Smooth muscle cell (in vitro differentiated cells): ENCODE measurements around the gene MUC5B. TPM values are rescaled to one million over a fixed set of nuclear protein-coding genes. Genes with fewer than 3 reads are reported as not detected.

Experiments
- DNase-seq: peaks from one replicate; lab custom pipeline; 2025; ENCODE audit not compliant: unreplicated experiment; lab: John Stamatoyannopoulos, UW
- H2AFZ ChIP-seq: fragments of 200-600 bp; sonication (generic); 2 replicates; pipeline ENCODE4 v1.6.0; 2016; ENCODE audit warnings: antibody characterized with exemption, low read depth, mild to moderate bottlenecking
- H3F3A ChIP-seq: fragments of 200-600 bp; sonication (generic); 2 replicates; pipeline ENCODE4 v1.6.0; 2017; ENCODE audit warnings: antibody characterized with exemption, low read depth
- H3K27ac ChIP-seq: fragments of 200-600 bp; sonication (generic); 2 replicates; pipeline ENCODE4 v1.5.1; 2016; ENCODE audit warnings: low read depth, mild to moderate bottlenecking
- H3K27me3 ChIP-seq: fragments of 200-600 bp; sonication (generic); 2 replicates; pipeline ENCODE4 v1.6.1; 2016; ENCODE audit warnings: low read depth, mild to moderate bottlenecking
- H3K36me3 ChIP-seq: fragments of 200-600 bp; sonication (generic); 2 replicates; pipeline ENCODE4 v1.5.1; 2016; ENCODE audit warnings: low read depth
- H3K4me1 ChIP-seq: fragments of 200-600 bp; sonication (generic); 2 replicates; pipeline ENCODE4 v1.5.1; 2016; ENCODE audit warnings: low read depth
- H3K4me2 ChIP-seq: fragments of 200-600 bp; sonication (generic); 2 replicates; pipeline ENCODE4 v1.6.0; 2016; ENCODE audit warnings: mild to moderate bottlenecking
- H3K4me3 ChIP-seq: fragments of 200-600 bp; sonication (generic); 2 replicates; pipeline ENCODE4 v1.5.1; 2016; ENCODE audit warnings: mild to moderate bottlenecking
- H3K79me2 ChIP-seq: fragments of 200-600 bp; sonication (generic); 2 replicates; pipeline ENCODE4 v1.6.0; 2016; ENCODE audit warnings: low read depth, mild to moderate bottlenecking
- H3K9ac ChIP-seq: fragments of 200-600 bp; sonication (generic); 2 replicates; pipeline ENCODE4 v1.6.0; 2016; ENCODE audit warnings: low read depth
- H3K9me3 ChIP-seq: fragments of 200-600 bp; sonication (generic); replicated peaks from 2 replicates; pipeline ENCODE4 v1.5.1; 2016; ENCODE audit warnings: low read depth
- H4K20me1 ChIP-seq: fragments of 200-600 bp; sonication (generic); 2 replicates; pipeline ENCODE4 v1.6.0; 2016; ENCODE audit warnings: low read depth
- WGBS: methylation state at CpG from one replicate; pipeline ENCODE4 v1.1.7; 2016; ENCODE audit warnings: low lambda C conversion rate; 5-methylcytosine and 5-hydroxymethylcytosine counted together
- polyA plus RNA-seq: library from polyadenylated mRNA; unstranded; fragments of >200 nt; fragmentation: Nextera tagmentation; extraction: Ambion mirVana; gene quantifications from 2 replicates; pipeline ENCODE4 v1.2.1, GENCODE V29; 2016
- total RNA-seq: library from RNA; depleted of rRNA; stranded (reverse); fragments of >200 nt; gene quantifications from 2 replicates; pipeline ENCODE4 v1.2.3, GENCODE V29; 2014
- TF ChIP-seq, protein P1 (sequence below): fragments of 200-600 bp; sonication (generic); IDR thresholded peaks from 2 replicates; pipeline ENCODE4 v1.5.1; 2017; ENCODE audit warnings: borderline replicate concordance, mild to moderate bottlenecking, antibody characterized with exemption; ENCODE audit not compliant: insufficient read depth, poor library complexity, severe bottlenecking

Gene MUC5B
- total and polyA plus RNA-seq, 2 experiments from 2014 or later: not detected

- no peak overlapping the region for H3K4me3 ChIP-seq
- no peaks in the 10 kb centered on the region for H3K36me3 ChIP-seq
- no peaks in the 10 kb centered on the region for H3K27me3 ChIP-seq
- DNase-seq: no peak
- TF ChIP-seq, protein P1, sequence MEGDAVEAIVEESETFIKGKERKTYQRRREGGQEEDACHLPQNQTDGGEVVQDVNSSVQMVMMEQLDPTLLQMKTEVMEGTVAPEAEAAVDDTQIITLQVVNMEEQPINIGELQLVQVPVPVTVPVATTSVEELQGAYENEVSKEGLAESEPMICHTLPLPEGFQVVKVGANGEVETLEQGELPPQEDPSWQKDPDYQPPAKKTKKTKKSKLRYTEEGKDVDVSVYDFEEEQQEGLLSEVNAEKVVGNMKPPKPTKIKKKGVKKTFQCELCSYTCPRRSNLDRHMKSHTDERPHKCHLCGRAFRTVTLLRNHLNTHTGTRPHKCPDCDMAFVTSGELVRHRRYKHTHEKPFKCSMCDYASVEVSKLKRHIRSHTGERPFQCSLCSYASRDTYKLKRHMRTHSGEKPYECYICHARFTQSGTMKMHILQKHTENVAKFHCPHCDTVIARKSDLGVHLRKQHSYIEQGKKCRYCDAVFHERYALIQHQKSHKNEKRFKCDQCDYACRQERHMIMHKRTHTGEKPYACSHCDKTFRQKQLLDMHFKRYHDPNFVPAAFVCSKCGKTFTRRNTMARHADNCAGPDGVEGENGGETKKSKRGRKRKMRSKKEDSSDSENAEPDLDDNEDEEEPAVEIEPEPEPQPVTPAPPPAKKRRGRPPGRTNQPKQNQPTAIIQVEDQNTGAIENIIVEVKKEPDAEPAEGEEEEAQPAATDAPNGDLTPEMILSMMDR: no peak
- no peaks in the 10 kb centered on the region for H3K79me2 ChIP-seq
- H3K4me1 ChIP-seq: no peaks in the 10 kb centered on the region
- 96% methylated on average over 11 of the region's 12 CpGs for WGBS
- H3F3A ChIP-seq: no peaks in the 10 kb centered on the region
- no peak overlapping the region for H2AFZ ChIP-seq
- H3K4me2 ChIP-seq: no peak overlapping the region
- no peak overlapping the region for H3K27ac ChIP-seq
- H3K9ac ChIP-seq: no peak overlapping the region
- H4K20me1 ChIP-seq: no peaks in the 10 kb centered on the region
- H3K9me3 ChIP-seq: no peaks in the 10 kb centered on the region
These were observed 45.1 kb upstream of the MUC5B start for GRCh38 chr11:1177771-1178090.

DNA sequence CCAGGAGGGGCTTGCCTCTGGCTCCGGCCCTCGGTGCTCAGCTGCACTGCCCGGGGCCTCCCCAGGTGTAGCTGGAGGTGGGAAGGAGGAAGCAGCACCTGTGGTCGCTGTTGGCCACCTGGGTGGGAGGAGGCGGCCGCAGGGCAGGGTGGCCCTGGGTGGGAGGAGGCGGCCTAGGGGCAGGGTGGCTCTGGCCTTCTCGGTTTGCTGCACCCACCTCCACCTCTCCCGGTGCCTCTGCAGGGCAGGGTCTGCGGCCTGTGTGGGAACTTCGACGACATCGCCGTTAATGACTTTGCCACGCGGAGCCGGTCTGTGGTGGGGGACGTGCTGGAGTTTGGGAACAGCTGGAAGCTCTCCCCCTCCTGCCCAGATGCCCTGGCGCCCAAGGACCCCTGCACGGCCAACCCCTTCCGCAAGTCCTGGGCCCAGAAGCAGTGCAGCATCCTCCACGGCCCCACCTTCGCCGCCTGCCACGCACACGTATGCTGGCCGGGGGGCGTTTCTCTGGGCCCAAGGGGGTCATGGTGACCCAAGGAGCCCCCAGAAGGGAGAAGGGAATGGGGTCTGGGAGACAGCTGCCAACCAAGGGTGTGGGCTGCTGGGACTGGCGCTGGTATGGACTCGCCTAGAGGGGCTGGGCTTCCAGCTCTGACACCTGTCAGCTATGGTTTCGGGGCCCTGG lies 44.5 kb upstream of the MUC5B start:
- 90% methylated on average over 31 of the region's 31 CpGs for WGBS
- H3K36me3 ChIP-seq: no peaks in the 10 kb centered on the region

DNA sequence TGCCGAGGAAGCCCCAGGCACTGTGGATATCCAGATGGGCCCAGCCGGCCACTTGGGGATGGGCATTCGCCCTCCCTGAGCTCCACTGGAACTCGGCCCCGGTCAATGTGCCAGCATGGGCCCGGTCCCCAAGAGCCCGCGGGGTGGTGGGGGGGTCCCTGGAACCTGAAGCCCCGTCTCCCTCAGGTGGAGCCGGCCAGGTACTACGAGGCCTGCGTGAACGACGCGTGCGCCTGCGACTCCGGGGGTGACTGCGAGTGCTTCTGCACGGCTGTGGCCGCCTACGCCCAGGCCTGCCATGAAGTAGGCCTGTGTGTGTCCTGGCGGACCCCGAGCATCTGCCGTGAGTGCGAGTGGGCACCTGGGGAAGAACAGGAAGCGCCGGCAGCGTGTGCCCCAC lies 44.0 kb upstream of the MUC5B start:
- no peaks in the 10 kb centered on the region for H4K20me1 ChIP-seq
- no peaks in the 10 kb centered on the region for H3K36me3 ChIP-seq
- H3K4me3 ChIP-seq: no peak overlapping the region
- TF ChIP-seq, protein P1: no peak
- no peak overlapping the region for H3K27ac ChIP-seq
- H3K9ac ChIP-seq: no peak overlapping the region
- DNase-seq: no peak
- no peaks in the 10 kb centered on the region for H3F3A ChIP-seq
- no peak overlapping the region for H2AFZ ChIP-seq
- no peak overlapping the region for H3K4me2 ChIP-seq
- no peaks in the 10 kb centered on the region for H3K79me2 ChIP-seq
- no peaks in the 10 kb centered on the region for H3K27me3 ChIP-seq
- no peaks in the 10 kb centered on the region for H3K9me3 ChIP-seq
- H3K4me1 ChIP-seq: no peaks in the 10 kb centered on the region
- 94% methylated on average over 29 of the region's 29 CpGs for WGBS

More for the DNA sequence above, 44.5 kb upstream of the MUC5B start:
- no peak overlapping the region for H3K4me2 ChIP-seq
- H2AFZ ChIP-seq: no peak overlapping the region
- no peak for DNase-seq
- H3K27ac ChIP-seq: no peak overlapping the region
- H3F3A ChIP-seq: no peaks in the 10 kb centered on the region
- H3K4me1 ChIP-seq: no peaks in the 10 kb centered on the region
- no peak overlapping the region for H3K9ac ChIP-seq
- no peaks in the 10 kb centered on the region for H4K20me1 ChIP-seq
- no peaks in the 10 kb centered on the region for H3K9me3 ChIP-seq
- TF ChIP-seq, protein P1: no peak
- H3K27me3 ChIP-seq: no peaks in the 10 kb centered on the region
- H3K79me2 ChIP-seq: no peaks in the 10 kb centered on the region
- no peak overlapping the region for H3K4me3 ChIP-seq

- no peaks in the 10 kb centered on the region for H3K36me3 ChIP-seq
- no peak overlapping the region for H3K4me2 ChIP-seq
- H3K4me3 ChIP-seq: no peak overlapping the region
- WGBS: 94% methylated on average over 9 of the region's 17 CpGs
- no peak overlapping the region for H2AFZ ChIP-seq
- H3K27me3 ChIP-seq: no peaks in the 10 kb centered on the region
- no peak overlapping the region for H3K9ac ChIP-seq
- no peaks in the 10 kb centered on the region for H3F3A ChIP-seq
- TF ChIP-seq, protein P1: no peak
- H3K9me3 ChIP-seq: no peaks in the 10 kb centered on the region
- no peaks in the 10 kb centered on the region for H3K4me1 ChIP-seq
- no peak overlapping the region for H3K27ac ChIP-seq
- no peaks in the 10 kb centered on the region for H3K79me2 ChIP-seq
- DNase-seq: no peak
- no peaks in the 10 kb centered on the region for H4K20me1 ChIP-seq
These were observed 43.2 kb upstream of the MUC5B start for GRCh38 chr11:1179641-1180040.
